H1 (cell line): ENCODE measurements around the gene RBM5.

Source experiments
- CTCF ChIP-seq, 3 experiments: IDR thresholded peaks; 1 replicate in 2 of 3; 2 replicates in 1 of 3; pipeline versions ENCODE4 v1.5.1 to v1.6.1; 2011; ENCODE audit warnings: low read length in 3 of 3, mild to moderate bottlenecking in 3 of 3, inconsistent platforms in 2 of 3, low read depth in 1 of 3, moderate library complexity in 1 of 3; ENCODE audit not compliant: insufficient read depth in 1 of 3; ENCODE audit errors: control extremely low read depth in 1 of 3
- EP300 ChIP-seq, 2 experiments: IDR thresholded peaks; 1 replicate in 1 of 2; 2 replicates in 1 of 2; pipeline ENCODE4 v1.6.1; 2011 to 2012; ENCODE audit warnings: low read depth in 2 of 2, low read length in 2 of 2, mild to moderate bottlenecking in 2 of 2, borderline replicate concordance in 1 of 2, inconsistent platforms in 1 of 2, moderate library complexity in 1 of 2
- EZH2 ChIP-seq: fragments of 200-600 bp; sonication (generic); IDR thresholded peaks from 2 replicates; pipeline ENCODE4 v1.7.1; 2012; ENCODE audit warnings: low read depth, mild to moderate bottlenecking, moderate library complexity, low read length, inconsistent platforms; ENCODE audit not compliant: severe bottlenecking
- POLR2A ChIP-seq, 2 experiments: IDR thresholded peaks; 1 replicate in 1 of 2; 2 replicates in 1 of 2; pipeline ENCODE4 v1.6.1; 2011; ENCODE audit warnings: low read depth in 2 of 2, low read length in 2 of 2, mild to moderate bottlenecking in 2 of 2; ENCODE audit errors: control extremely low read depth in 1 of 2
- POLR2AphosphoS5 ChIP-seq: IDR thresholded peaks from 2 replicates; pipeline ENCODE4 v1.6.1; 2011; ENCODE audit warnings: low read depth, low read length
- TAF1 ChIP-seq: IDR thresholded peaks from 2 replicates; pipeline ENCODE4 v1.6.1; 2011; ENCODE audit warnings: mild to moderate bottlenecking, low read depth, low read length
- YY1 ChIP-seq: IDR thresholded peaks from 2 replicates; pipeline ENCODE4 v1.6.1; 2011; ENCODE audit warnings: low read depth, mild to moderate bottlenecking, low read length
- ZNF274 ChIP-seq: IDR thresholded peaks from 2 replicates; pipeline ENCODE4 v1.7.0; 2012; ENCODE audit warnings: low read length, borderline replicate concordance; ENCODE audit errors: extremely low read depth

DNA sequence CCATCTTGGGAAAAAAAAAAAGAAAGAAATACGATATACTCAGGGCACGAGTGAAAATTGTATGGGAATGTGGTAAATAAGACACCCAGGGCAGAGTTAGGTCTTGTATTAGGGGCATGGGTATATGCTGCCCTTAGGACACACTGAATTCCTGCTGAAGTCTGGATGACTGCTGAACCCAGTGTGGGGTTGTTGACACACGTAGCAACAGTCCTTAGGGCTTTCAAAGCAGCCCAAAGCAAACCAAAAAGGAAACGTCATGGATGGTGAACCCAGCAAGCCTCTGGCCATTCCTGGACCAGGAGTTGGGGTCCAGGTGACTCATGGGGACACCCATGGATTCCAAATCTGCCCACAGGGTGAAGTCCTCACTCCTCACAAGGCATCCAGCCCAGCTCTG, 39.3 kb downstream of the RBM5 start:
- TF ChIP-seq POLR2AphosphoS5 (no peak), YY1 (no peak), CTCF (IDR thresholded peaks at IDR 0.05; ENCODE audit: control extremely low read depth in 1 of 3, insufficient read depth in 1 of 3, low read depth in 1 of 3, low read length in 3 of 3) (no peak), TAF1 (no peak), EZH2 (no peak), EP300 (IDR thresholded peaks at IDR 0.05; ENCODE audit: borderline replicate concordance in 1 of 2, low read depth in 2 of 2, low read length in 2 of 2) (no peak), POLR2A (IDR thresholded peaks at IDR 0.05; ENCODE audit: control extremely low read depth in 1 of 2, low read depth in 2 of 2, low read length in 2 of 2) (no peak), ZNF274 (no peak)
